HG03025 (cell line): ENCODE data around the gene ERBB3.

Experiments used
- ATAC-seq: cut with Tn5 transposase; IDR thresholded peaks from one replicate; pipeline ENCODE4 v1.9.1; 2021; ENCODE audit warnings: mild to moderate bottlenecking, moderate library complexity; ENCODE audit not compliant: unreplicated experiment, low FRiP score

The ERBB3 gene

GRCh38 chr12:56129206-56129941 is 49.4 kb downstream of the ERBB3 start:
- ATAC-seq: no peak

- no peak for ATAC-seq
Measured at GRCh38 chr12:56129942-56130495, 50.1 kb downstream of the ERBB3 start.

GRCh38 chr12:56130876-56131275 is 50.9 kb downstream of the ERBB3 start:
- ATAC-seq: no peak

GRCh38 chr12:56134897-56135296 is 54.9 kb downstream of the ERBB3 start:
- no peak for ATAC-seq

- ATAC-seq: no peak
Measured at GRCh38 chr12:56137853-56138571, 58.0 kb downstream of the ERBB3 start.

- ATAC-seq: no peak
Measured at GRCh38 chr12:56141946-56142784, 62.2 kb downstream of the ERBB3 start.

- no peak for ATAC-seq
Measured at GRCh38 chr12:56143217-56143616, 63.3 kb downstream of the ERBB3 start.

- no peak for ATAC-seq
Measured at GRCh38 chr12:56143870-56144269, 63.9 kb downstream of the ERBB3 start.

- no peak for ATAC-seq
Measured at GRCh38 chr12:56145217-56145616, 65.3 kb downstream of the ERBB3 start.

GRCh38 chr12:56146492-56147460 is 66.8 kb downstream of the ERBB3 start:
- ATAC-seq: no peak

- no peak for ATAC-seq
Measured at GRCh38 chr12:56150563-56150962, 70.6 kb downstream of the ERBB3 start.

- ATAC-seq: peak; percentile 21
Measured at GRCh38 chr12:56151672-56152131, 71.7 kb downstream of the ERBB3 start.

- peak; percentile 73 for ATAC-seq
Measured at GRCh38 chr12:56152132-56152755, 72.3 kb downstream of the ERBB3 start, which contains the start of gene MYL6B. Gene MYL6B (plus strand): TSS chr12:56152587. CDS start chr12:56153919, 1,332 bp downstream.
